GM21619 (cell line): ENCODE measurements around the gene TRPV3.
"Not testable (repeated sequence)": the region's sequence is repeated elsewhere in the genome, so short reads cannot be mapped to it uniquely, and the experiment has no call there.

Experiments used
- ATAC-seq: cut with Tn5 transposase; IDR thresholded peaks from one replicate; pipeline ENCODE4 v1.9.1; 2021; ENCODE audit not compliant: unreplicated experiment

TRPV3 gene

DNA sequence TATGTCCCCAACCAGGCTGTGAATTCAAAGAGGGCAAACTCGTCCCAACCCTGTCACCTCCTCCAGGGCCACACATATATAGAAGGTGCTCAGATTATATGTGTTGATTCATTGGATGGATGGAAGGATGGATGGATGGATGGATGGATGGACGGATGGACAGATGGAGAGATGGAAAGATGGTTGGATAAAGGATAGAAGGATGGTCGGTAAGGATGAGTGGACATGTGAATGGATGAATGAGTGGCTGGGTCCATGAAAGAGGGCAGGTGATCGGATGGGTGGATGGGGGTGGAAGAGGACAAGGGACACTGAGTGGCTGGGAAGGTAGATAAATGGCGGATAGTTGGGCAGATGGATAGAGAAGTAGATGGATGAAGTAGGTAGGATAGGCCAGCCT lies 30.1 kb downstream of the TRPV3 start:
- ATAC-seq, result no peak

DNA sequence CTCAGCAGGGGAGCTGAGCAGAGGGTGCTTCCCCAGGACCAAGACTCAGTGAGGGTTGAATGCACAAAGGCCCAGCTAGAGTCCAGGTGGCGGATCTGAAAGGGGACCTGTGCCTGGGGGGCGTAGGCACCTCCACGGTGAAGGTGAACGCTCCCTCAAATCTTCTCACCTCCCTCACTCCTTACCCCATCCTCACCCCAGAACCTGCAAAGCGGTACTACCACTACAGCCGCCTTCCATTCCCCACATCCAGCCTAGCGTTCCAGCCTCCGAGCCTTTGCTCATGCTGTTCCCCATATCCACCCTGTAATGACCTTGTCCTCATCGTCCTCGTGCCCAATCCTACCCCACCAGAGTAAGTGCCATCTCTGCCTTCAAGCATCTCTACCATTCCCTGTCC lies 30.6 kb downstream of the TRPV3 start:
- ATAC-seq, result no peak

DNA sequence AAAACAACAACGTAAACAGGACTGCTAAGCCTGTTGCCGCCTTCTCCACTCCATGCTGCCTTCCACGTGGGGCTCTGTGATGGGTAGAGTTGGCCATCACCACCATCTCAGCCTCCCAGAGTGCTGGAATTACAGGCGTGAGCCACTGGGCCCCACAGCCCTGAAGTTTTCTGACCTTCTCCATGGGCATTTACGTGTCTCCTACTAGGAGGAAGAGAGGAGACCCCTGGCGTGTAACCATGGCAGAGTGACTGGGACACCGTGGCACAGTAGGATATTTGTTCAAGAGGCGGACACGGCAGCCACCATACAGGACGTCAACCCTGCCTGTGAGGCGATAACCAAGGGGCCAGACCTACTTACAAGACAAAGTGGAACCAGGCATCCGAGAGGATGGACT lies 31.1 kb downstream of the TRPV3 start:
- ATAC-seq, result no peak

DNA sequence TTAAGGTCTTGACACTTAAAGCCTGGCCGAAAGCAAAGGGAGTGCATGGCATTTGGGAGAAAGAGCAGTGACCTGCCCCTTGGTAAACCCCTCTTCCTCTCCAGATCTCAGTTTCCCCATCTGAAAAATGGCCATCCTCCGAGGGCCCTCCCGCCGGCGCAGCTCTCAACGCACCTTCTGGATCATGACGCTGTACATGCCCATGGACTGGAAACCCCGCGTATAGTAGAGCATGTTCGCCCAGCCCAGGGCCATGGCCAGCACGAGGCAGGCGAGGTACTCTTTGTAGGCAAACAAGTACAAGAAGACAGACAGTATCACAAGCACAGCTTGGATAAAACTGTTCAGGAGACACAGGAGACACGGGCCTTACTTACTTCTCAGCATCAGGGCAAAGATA lies 33.6 kb downstream of the TRPV3 start:
- ATAC-seq, result no peak

DNA sequence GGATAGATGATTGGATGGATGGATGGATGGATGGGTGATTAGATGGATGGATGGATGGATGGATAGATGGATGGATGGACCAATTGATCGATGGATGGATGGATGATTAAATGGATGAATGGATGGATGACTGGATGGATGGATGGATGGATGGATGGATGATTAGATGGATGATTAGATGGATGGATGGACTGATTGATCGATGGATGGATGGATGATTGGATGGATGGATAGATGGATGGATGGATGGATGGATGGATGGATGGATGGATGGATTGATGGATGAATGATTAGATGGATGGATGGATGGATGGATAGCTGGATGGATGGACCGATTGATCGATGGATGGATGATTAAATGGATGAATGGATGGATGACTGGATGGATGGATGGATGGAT lies 38.1 kb downstream of the TRPV3 start:
- ATAC-seq, result not testable (repeated sequence)

DNA sequence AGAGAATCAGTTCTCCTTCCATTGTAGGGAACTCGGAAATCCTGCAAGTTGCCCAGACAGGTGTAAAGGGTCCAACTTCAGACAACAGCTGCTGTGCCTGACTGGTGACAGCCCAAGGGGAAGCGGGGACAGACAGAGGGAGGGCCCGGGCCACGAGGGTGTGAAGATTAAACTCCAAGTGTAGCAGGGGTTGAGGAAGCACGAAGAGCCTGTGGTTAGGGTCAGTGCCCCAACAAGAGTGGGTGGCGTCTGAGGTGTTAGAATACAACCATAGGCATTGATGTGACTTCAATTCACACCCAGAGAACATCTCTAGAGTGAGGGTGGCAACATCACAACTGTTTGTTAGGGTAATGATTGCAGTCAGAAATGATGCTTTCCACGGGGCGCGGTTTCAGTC lies 42.7 kb downstream of the TRPV3 start:
- no peak for ATAC-seq

DNA sequence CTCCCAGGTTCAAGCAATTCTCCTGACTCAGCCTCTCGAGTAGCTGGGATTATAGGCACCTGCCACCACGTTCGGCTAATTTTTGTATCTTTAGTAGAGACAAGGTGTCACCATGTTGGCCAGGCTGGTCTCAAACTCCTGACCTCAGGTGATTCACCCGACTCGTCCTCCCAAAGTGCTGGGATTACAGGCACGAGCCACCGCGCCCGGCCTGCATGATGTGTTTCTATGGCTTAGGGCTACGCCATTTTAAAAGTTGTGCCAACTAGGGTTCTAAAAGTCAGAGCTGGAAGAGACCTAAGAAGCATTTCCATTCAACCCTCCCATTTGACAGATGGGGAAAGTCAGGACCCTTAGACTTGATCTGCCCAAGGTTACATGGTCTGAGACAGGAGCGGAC lies 43.4 kb downstream of the TRPV3 start:
- ATAC-seq, result not testable (repeated sequence)

DNA sequence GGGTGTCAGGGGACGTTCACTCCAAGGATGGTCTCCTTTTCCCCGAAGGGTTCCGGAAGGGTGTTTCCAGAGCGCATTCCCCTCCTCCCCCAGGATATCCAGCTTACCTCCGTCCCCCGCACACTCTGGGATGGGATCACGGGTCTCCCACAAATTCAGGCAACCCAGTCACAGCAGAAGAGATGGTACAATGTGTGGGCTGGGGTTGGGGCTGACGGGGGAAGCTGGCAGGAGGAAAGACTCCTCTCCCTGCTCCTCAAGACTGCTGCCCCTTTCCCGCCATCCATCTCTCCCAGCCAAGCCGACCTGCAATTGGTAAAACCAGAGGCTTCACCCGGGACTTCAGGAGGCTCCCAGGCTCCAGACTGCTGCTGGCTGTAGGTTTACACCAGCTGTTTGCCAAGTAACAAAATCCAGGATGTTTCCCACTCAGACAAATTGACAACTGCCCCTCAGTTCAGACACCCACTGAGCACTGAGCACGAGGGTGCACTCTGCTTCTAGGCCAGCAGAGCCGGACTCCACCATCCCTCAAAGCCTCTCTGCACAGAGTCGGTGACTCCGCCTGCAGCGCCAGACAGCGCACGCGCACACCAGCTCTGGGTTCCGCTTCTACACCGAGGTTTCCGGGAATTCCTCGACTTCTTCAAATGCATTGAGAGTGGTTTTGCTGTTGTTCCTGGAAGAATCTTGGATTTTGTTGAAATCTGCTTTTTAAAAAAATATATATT lies 44.1 kb downstream of the TRPV3 start:
- ATAC-seq, result no peak

DNA sequence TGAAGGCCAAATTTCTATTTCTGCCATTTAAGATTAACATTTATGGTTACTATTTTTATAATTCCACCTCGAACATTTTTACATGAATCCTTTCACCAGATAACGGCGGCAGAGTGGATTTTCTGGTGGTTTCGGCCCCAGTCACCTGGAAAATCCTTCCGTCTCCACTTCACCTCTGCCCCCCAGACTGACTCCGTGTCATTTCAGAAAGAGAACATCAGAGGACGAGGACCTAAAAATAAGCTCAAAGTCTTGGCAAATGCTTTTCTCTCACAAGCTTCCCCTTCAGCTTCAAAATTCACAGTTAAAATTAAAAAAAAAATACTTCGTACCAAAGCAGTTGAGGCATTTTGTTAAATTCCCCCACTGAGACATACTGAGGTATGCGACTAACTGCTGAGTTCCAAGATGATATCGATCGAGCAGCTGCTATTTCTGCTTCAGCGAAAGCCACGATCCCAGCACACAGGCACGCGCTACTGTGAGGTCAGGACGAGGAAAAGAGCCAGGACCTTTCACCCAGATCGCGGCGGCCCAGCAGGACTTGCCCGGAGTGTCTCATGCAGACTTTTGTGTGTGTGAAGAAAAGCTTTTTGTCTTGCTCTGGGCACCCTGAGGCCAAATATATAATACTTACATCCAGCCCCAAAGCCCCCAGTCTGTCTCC lies 45.0 kb downstream of the TRPV3 start:
- no peak for ATAC-seq

DNA sequence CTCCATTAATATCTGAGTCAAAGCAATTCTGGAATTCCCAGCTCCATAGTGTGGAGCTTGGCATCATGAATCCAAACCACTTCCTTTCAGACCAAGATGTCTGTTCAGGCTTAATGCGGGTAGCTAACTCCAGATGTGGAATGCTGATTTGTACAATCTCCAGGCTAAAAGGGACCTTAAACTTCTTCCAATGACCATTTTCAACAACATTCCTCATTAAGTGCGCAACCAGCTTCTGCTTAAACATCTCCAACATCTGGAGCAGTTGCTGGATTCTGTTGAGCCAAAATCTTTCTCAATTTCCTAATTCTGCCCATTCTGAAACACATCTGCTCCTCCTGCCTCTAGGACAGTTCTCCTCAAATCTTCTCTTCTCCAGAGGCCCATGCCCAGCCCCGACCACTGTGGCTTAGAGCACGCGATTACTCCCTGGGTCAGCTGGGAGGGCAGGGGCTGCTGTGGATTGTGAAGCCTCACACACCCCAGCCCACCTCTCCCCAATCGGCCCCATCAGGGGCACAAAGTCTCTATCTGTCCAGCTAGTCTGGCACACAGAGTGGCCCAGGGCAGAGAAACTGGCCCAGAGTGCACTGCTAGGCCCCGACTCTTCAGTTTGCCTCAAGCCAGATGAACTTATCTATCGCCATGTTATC lies 45.6 kb downstream of the TRPV3 start:
- ATAC-seq, result no peak

DNA sequence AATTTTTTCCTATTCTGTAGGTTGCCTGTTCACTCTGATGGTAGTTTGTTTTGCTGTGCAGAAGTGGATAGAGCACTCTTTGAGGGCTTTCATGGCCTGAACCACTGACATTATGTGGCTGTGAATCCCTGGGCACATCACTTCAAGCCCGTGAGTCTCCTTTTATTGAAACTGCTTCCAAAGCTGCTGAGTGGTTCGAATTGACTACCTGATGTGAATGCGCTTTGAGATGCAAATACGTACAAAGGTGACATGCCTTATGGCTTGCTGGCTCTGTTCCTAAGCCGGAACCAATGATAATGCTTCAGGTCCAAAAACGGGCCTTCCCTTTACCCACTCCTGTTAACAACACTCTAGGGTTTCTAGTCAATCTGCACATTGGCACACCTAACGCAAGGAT lies 47.5 kb downstream of the TRPV3 start:
- ATAC-seq, result no peak

DNA sequence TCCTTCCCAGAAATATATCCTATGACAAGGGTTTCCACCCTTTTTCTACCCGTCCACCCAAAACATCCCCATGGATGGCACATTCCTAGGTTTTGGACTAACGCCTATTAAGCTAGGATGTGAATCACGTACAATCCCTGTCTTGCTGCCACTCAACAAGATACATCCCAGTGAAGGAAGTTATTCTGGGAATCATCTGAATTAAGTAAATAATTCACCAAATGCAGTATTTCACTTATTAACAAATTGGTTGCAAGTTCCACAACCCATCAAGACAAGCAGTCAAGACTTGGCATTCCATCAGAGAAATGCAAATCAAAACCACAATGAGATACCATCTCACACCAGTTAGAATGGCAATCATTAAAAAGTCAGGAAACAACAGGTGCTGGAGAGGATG lies 49.7 kb downstream of the TRPV3 start:
- ATAC-seq, result no peak

DNA sequence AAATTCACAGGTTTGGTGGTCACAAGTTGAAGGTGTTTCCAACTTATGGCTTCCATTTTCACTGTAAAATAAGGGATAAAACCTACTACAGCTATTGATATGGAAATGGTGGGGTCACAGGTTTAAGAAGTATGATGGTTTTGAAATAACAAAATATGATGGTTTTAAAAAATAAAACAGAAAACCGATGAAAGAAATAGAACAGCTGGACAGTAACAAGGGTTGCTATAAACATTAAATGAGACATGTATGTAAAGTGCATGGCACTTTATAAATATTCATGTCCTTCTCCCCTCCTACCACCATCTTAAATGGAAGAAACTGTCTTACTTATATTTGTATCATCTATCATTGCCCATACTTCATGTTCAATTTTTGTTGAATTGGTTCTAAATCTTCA lies 50.5 kb downstream of the TRPV3 start:
- ATAC-seq, result no peak

DNA sequence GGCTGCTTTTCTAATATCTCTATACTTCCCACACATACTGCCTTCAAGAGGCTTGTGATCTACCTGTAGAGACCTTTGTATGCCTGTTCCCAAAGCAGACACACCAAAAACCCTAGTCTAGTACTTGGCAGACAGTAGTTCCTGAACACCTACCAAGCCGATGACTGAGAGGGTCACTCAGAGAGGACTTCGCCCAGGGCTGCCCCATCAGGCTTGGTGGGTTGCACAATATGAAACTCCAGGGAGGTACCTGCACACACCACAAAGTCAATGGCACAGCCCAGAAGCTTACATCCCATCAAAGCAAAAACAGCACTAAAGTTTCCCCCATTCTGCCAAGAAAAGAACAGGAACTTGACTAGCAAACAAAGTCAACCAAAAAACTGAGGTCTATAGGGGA lies 51.6 kb downstream of the TRPV3 start:
- ATAC-seq, result no peak

DNA sequence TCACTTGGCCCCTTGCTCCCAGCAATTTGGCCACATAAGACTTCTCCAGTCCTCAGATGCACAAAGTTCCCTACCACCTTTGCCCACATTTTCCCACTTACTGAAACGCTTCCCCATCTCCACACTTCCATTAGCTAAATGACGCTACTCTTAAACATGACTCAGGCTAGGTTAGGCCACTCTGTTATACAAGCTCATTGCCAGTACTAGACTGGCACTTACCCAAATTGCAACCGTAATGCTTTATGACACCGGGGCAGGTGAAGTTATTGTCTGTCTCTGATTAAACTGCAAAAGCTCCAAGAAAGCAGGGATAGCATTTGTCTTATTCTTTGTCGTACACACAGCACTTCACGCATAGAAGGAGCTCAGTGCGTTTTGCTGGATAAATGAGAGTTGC lies 52.6 kb downstream of the TRPV3 start:
- ATAC-seq, result no peak

DNA sequence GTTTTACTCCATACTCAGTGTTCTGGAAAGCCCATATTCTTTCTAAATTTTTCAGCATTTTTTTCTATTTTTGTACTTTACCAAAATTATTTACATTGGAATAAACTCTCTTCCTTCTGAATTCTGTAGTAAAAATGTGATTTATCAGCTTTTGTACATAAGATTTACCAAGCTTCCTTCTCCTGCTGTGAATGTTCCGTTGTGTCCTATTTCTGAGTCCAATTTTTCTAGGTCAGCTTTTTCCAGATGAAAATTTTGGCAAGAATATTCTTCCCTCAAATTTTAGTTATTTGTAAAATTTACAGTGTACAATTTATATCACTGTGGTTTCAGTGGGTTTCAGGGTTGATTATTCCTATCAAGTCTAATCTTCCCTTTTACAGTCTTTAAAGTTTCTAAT lies 54.3 kb downstream of the TRPV3 start:
- ATAC-seq, result no peak

DNA sequence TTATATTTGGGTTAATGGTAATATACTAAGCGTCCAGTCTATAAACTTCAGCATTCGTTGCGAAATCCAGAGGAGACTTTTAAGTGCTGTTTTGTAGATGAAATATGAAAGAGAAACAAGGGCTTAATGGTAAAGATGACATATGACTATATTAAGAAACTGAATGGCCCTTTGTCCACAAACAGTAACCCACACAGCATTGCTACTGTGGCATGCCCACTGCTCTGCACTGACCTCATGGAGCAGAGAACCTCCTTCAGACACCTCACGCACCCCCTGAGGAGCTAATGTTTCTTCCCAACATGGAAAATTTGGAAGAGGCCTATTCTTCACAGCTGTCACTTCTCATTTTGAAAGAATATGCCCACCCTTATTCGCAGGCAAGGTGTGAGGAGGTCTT lies 55.1 kb downstream of the TRPV3 start:
- no peak for ATAC-seq

DNA sequence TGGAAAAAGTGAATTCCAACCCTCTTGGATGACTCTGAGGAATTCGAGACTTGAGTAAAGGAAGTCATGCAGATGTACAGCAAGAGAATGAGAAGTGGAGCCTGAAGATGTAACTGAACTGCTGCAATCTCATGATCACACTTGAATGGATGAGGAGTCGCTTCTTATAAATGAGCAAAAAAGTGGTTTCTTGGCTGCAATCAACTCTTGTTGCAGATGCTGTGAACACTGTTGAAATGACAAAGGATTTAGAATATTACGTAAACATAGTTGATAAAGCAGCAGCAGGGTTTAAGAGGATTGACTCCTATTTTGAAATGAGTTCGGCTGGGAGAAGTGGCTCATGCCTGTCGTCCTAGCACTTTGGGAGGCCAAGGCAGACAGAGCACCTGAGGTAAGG lies 56.3 kb downstream of the TRPV3 start:
- ATAC-seq, result no peak

DNA sequence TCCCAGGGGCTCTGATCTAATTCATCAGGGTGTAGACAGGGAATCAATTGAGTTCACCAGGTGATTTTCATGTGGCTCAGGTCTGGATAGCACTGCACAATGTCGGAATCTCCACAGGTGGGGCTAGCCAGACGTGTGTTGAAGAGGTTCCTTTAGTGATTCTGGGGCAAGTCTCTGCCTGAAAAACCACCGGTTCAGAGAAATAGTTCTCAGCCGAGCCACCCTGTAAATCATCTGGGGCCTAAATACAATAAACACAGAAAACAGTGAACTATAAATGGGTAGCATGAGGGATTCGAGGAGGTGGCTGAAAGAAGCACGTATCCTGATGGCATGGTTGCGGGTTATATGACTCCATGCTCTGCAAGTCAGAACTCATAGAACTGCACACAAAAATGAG lies 60.5 kb downstream of the TRPV3 start:
- ATAC-seq, result no peak

DNA sequence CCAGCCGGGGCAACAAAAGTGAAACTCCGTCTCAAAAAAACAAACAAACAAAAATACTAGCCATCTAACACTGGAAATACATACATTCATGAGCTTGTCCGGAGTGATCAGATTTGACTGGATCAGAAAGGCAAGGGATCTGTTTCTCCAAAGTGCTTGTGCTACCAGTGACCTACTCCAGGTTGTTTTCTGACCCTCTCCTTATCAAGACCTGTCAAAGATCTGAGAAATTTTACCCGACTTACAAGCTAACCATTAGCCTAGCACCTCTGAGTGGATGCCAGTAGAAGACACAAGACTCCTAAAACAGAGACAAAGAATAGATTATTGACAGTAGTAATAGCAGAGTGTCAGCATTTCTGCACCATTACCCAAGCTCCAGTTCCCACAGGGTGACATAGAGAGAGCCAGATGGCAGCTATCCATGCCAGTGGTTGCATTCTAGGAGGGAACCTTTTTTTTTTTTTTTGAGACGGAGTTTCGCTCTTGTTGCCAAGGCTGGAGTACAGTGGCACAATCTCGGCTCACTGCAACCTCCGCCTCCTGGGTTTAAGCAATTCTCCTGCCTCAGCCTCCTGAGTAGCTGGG lies 72.0 kb downstream of the TRPV3 start:
- no peak for ATAC-seq

DNA sequence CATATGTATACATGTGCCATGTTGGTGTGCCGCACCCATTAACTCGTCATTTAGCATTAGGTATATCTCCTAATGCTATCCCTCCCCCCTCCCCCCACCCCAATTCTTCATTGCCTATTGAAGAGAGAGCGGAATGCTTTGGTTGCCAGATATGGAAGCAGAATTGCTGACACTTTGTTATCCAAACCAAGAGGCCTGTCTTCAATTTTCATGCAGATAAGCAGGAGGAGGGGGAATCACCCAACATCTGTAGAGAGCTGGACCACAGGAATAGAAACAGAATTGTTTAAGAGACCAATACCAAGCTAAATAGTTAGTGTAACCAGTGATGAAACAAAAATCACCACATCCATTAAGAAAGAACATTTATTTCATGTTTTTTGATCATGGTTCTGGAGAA lies 74.8 kb downstream of the TRPV3 start:
- no peak for ATAC-seq

DNA sequence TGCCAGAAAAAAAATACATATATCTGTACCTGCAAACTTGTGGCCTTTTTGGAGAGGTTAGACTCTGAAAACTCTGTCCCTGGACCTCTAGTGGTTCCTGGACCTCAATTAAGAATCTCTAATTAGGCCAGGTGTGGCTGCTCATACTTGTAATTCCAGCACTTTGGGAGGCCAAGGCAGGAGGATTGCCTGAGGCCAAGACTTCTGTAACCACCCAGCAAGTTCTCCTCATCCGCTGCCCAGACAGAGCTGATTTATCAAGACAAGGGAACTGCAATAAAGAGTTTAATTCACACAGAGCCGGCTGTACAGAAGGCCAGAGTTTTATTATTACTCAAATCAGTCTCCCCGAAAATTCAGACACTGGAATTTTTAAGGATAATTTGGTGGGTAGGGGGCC lies 77.6 kb downstream of the TRPV3 start:
- no peak for ATAC-seq
